Esophagus muscularis mucosa (tissue), 3 donors: ENCODE measurements around the gene MYH7B.

ENCODE experiments used
- POLR2A ChIP-seq: fragments of 450-650 bp; IDR thresholded peaks from one replicate; pipeline ENCODE4 v1.6.1; 2017; ENCODE audit warnings: antibody characterized with exemption, moderate library complexity, mild to moderate bottlenecking, low read depth
- TF ChIP-seq, protein P1 (sequence below), 3 experiments: fragments of 200-600 bp in 2 of 3; fragments of 450-650 bp in 1 of 3; sonication (generic) in 2 of 3; IDR thresholded peaks; one replicate each; pipeline ENCODE4 v1.5.1; 2017 to 2019; ENCODE audit warnings: antibody characterized with exemption in 3 of 3, mild to moderate bottlenecking in 2 of 3, moderate library complexity in 1 of 3

DNA sequence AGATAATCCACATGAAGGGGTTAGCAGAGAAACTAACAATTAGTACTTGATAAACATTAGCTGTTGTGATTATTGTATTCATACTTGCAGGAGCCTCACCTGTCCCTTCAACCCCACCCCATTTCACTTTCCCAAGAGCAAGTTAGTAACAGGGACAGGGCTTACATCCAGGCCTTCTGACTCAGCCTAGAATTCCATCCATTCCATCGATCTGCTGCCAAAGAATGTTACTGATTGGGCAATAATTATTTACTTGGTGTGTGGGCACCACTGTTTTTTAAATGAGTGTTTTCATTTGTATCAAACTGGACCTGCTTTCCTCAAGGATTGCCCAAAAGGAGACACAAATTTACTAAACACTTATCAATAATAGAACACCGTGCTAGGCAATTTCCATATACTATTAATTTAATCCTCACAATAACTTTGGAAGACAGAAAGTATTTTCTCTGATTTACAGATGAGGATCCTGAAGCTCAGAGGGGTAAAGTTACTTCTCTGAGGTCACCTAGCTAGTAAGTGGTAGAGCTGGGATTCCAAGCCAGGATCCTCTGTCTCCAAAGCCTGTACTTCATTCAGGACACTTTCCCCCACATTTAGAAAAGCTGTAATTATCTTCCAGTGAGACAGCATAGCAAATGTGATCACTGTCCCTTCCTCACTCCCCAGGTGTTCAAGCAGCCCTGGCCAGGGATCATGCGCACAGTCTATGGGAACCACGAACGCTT, 32.9 kb upstream of the MYH7B start:
- TF ChIP-seq, protein P1, sequence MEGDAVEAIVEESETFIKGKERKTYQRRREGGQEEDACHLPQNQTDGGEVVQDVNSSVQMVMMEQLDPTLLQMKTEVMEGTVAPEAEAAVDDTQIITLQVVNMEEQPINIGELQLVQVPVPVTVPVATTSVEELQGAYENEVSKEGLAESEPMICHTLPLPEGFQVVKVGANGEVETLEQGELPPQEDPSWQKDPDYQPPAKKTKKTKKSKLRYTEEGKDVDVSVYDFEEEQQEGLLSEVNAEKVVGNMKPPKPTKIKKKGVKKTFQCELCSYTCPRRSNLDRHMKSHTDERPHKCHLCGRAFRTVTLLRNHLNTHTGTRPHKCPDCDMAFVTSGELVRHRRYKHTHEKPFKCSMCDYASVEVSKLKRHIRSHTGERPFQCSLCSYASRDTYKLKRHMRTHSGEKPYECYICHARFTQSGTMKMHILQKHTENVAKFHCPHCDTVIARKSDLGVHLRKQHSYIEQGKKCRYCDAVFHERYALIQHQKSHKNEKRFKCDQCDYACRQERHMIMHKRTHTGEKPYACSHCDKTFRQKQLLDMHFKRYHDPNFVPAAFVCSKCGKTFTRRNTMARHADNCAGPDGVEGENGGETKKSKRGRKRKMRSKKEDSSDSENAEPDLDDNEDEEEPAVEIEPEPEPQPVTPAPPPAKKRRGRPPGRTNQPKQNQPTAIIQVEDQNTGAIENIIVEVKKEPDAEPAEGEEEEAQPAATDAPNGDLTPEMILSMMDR (IDR thresholded peaks at IDR 0.05), result no peak
- no peak for TF ChIP-seq POLR2A
